Transverse colon (tissue), 4 donors: ENCODE data around the gene NIF3L1. TPM values are rescaled to one million over a fixed set of nuclear protein-coding genes. Genes with fewer than 3 reads are reported as not detected.
A peak's percentile ranks its signal among the peaks of the same experiment; 100 is the strongest.

Experiments used
- DNase-seq: peaks from one replicate; pipeline ENCODE4 v3.0.0-alpha.2; 2019
- H3K27ac ChIP-seq, 4 donors: fragments of 200-600 bp; sonication (generic); 2 replicates each; pipeline ENCODE4 v1.5.1; 2016 to 2018; ENCODE audit warnings: inconsistent platforms in 4 of 4
- H3K27me3 ChIP-seq: fragments of 200-600 bp; sonication (generic); 2 replicates; pipeline ENCODE4 v1.5.1; 2017; ENCODE audit warnings: inconsistent platforms
- H3K36me3 ChIP-seq, 4 donors: fragments of 200-600 bp; sonication (generic); 2 replicates each; pipeline ENCODE4 v1.5.1; 2017 to 2019; ENCODE audit warnings: inconsistent platforms in 4 of 4
- H3K4me1 ChIP-seq, 4 donors: fragments of 200-600 bp; sonication (generic); 2 replicates each; pipeline ENCODE4 v1.5.1; 2017 to 2020; ENCODE audit warnings: inconsistent platforms in 4 of 4
- H3K4me3 ChIP-seq, 4 donors: fragments of 200-600 bp; sonication (generic); 1 replicate in 1 of 4; 2 replicates in 3 of 4; pipeline versions ENCODE4 v1.5.1 to v1.6.1; 2017 to 2019; ENCODE audit warnings: inconsistent platforms in 4 of 4
- H3K9me3 ChIP-seq, 2 donors: fragments of 200-600 bp; sonication (generic); 2 replicates each; pipeline ENCODE4 v1.5.1; 2017 to 2019; ENCODE audit warnings: inconsistent platforms in 2 of 2
- CTCF ChIP-seq, 5 experiments: fragments of 200-600 bp in 3 of 5; fragments of 450-650 bp in 2 of 5; sonication (generic) in 3 of 5; IDR thresholded peaks; 1 replicate in 2 of 5; 2 replicates in 3 of 5; pipeline ENCODE4 v1.5.1; 2016 to 2017; ENCODE audit warnings: antibody characterized with exemption in 5 of 5, inconsistent platforms in 3 of 5, mild to moderate bottlenecking in 2 of 5, moderate library complexity in 1 of 5
- EP300 ChIP-seq: sonication (generic); formaldehyde crosslinking; IDR thresholded peaks from one replicate; pipeline ENCODE4 v1.6.1; 2017; ENCODE audit warnings: antibody characterized with exemption, low read depth
- POLR2A ChIP-seq: fragments of 450-650 bp; IDR thresholded peaks from one replicate; pipeline ENCODE4 v1.6.1; 2016; ENCODE audit warnings: antibody characterized with exemption, mild to moderate bottlenecking, moderate library complexity
- POLR2AphosphoS5 ChIP-seq, 3 donors: sonication (generic); formaldehyde crosslinking; IDR thresholded peaks; one replicate each; pipeline ENCODE4 v1.6.1; 2016; ENCODE audit warnings: antibody characterized with exemption in 3 of 3
- WGBS, 2 donors: methylation state at CpG; one replicate each; pipeline ENCODE4 v1.1.5; 2018; ENCODE audit warnings: low coverage in 1 of 2; 5-methylcytosine and 5-hydroxymethylcytosine counted together
- in situ Hi-C, 4 donors: fragments of 200-750 bp; cut with MboI; loops; one replicate each; pipeline versions ENCODE4 v1.15.0 to v1.15.1; 2017; ENCODE audit warnings: low sequenced_read_pairs in 3 of 4, low pct_ligation_motif_present in 1 of 4, low pct_unique_long_range_greater_than_20kb in 1 of 4
- intact Hi-C: fragments of 100-400 bp; cut with DNase I; formaldehyde crosslinking; loops from one replicate; pipeline ENCODE4 v1.15.1; 2023; ENCODE audit warnings: low total_unique reads
- total RNA-seq, 4 donors: library from RNA; depleted of rRNA; stranded (reverse); fragments of >200 nt; gene quantifications; one replicate each; pipeline ENCODE4 v1.1.0, GENCODE V29; 2016

Gene NIF3L1
- total RNA-seq, 4 donors from 2014 or later = 14.5 to 26.6 (median 21.5) TPM

DNA sequence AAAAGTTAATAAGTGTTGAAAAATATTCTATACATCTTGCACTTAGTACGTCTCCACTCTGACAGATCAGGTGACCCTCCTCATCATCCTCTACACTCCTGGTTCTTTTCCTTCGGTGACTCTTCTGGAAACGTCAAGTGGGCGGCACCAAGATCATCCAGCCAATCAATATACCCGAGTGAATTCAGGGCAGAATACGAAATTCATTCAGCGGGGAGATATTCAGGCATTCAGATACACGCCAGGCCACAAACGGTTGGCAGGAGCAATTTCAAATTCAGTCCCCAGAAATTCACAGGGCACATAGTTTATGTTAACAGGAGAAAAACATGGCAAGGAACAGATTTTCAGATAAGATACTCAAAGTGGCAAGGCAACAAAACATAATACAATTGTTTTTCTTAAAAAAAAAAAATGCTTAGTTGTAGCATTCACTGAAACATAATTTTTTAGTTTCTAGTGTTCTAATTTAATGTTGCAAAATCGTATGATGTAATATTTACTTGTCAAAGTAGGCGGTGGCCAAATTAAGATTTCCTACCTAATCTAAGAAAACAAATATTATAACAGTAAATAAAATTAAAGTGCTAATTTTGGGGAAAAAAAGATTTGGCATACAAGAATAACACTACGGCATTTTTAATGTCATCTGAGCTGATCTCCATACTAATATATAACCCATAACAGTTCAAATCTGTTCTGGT, 28.9 kb upstream of the NIF3L1 start:
- TF ChIP-seq POLR2A = no peak
- TF ChIP-seq EP300 = no peak
- Histone ChIP-seq H3K9me3 (no peaks in the 10 kb centered on the region), H3K4me1 (peaks cover 11 to 50% (median 30%) of the 10 kb centered on the region in 4 donors), H3K27ac (peak overlapping the region; percentile 98 to 100 (median 99)), H3K4me3 (peak overlapping the region in 2 of 4 donors; percentile 1 to 73), H3K36me3 (peaks cover 0 to 55% (median 24%) of the 10 kb centered on the region in 4 donors), H3K27me3 (no peaks in the 10 kb centered on the region)
- in situ Hi-C loops = loop anchor here in 2 of 4 donors (10.0 to 25.0 kb wide), 2 partner anchors 45 to 548 kb away; partner anchors contain the start of genes BZW1 (in 1 of the 2) and SPATS2L (in 1 of the 2)
- 28 to 39% methylated on average over 11 to 12 of the region's 12 CpGs for WGBS, 2 donors
- DNase-seq = no peak
- intact Hi-C loops = no loop called here

- Histone ChIP-seq H3K9me3 (no peaks in the 10 kb centered on the region), H3K27ac (peak overlapping the region; percentile 98 to 100 (median 99)), H3K36me3 (peaks cover 0 to 40% (median 16%) of the 10 kb centered on the region in 4 donors), H3K4me1 (peaks cover 12 to 51% (median 32%) of the 10 kb centered on the region in 4 donors), H3K27me3 (no peaks in the 10 kb centered on the region), H3K4me3 (peak overlapping the region; percentile 73 to 92 (median 80))
- intact Hi-C loops = no loop called here
- in situ Hi-C loops = loop anchor here in 2 of 4 donors (10.0 to 25.0 kb wide), 2 partner anchors 47 to 549 kb away; partner anchors contain the start of genes BZW1 (in 1 of the 2) and SPATS2L (in 1 of the 2)
- no peak for DNase-seq
- no peak for TF ChIP-seq POLR2AphosphoS5 (IDR thresholded peaks at IDR 0.05)
- no peak for TF ChIP-seq POLR2A
- TF ChIP-seq CTCF (IDR thresholded peaks at IDR 0.05) = no peak
- no peak for TF ChIP-seq EP300
- 0 to 8% methylated on average over 3 to 4 of the region's 4 CpGs for WGBS, 2 donors
Observed at GRCh38 chr2:200861617-200862155, 27.5 kb upstream of the NIF3L1 start.

GRCh38 chr2:200862532-200863000, 26.6 kb upstream of the NIF3L1 start:
- TF ChIP-seq POLR2A (peak; percentile 52), POLR2AphosphoS5 (IDR thresholded peaks at IDR 0.05) (peak; percentile 79 to 90 (median 81)), EP300 (no peak)
- in situ Hi-C loops (loop anchor here in 2 of 4 donors (10.0 to 25.0 kb wide), 2 partner anchors 48 to 550 kb away; partner anchors contain the start of genes BZW1 (in 1 of the 2) and SPATS2L (in 1 of the 2)), intact Hi-C loops (no loop called here)
- H3K27me3 ChIP-seq = no peaks in the 10 kb centered on the region
- peak; percentile 27 for DNase-seq
- H3K9me3 ChIP-seq = no peaks in the 10 kb centered on the region
- WGBS, 2 donors = 0% methylated on average over 6 to 13 of the region's 13 CpGs
- peaks cover 12 to 57% (median 32%) of the 10 kb centered on the region in 4 donors for H3K4me1 ChIP-seq
- peak overlapping the region; percentile 73 to 92 (median 80) for H3K4me3 ChIP-seq
- H3K36me3 ChIP-seq = peaks cover 0 to 31% (median 12%) of the 10 kb centered on the region in 4 donors
- peak overlapping the region; percentile 98 to 100 (median 99) for H3K27ac ChIP-seq

- Histone ChIP-seq H3K27ac (peak overlapping the region; percentile 98 to 100 (median 99)), H3K27me3 (no peaks in the 10 kb centered on the region), H3K4me1 (peaks cover 9 to 48% (median 29%) of the 10 kb centered on the region in 4 donors), H3K36me3 (peaks cover 0 to 19% (median 4%) of the 10 kb centered on the region in 4 donors), H3K9me3 (no peaks in the 10 kb centered on the region), H3K4me3 (peak overlapping the region; percentile 73 to 92 (median 80))
- TF ChIP-seq EP300 = no peak
- TF ChIP-seq POLR2AphosphoS5 (IDR thresholded peaks at IDR 0.05) = no peak
- TF ChIP-seq CTCF (IDR thresholded peaks at IDR 0.05) = no peak
- 0% methylated on average over 8 to 19 of the region's 19 CpGs for WGBS, 2 donors
- in situ Hi-C loops = loop anchor here in 2 of 4 donors (10.0 to 25.0 kb wide), 2 partner anchors 49 to 551 kb away; partner anchors contain the start of genes BZW1 (in 1 of the 2) and SPATS2L (in 1 of the 2)
- intact Hi-C loops = no loop called here
- no peak for DNase-seq
Observed at GRCh38 chr2:200863782-200864175, 25.4 kb upstream of the NIF3L1 start.
